ENCODE measurements around the gene AMELX. TPM values are rescaled to one million over a fixed set of nuclear protein-coding genes. Genes with fewer than 3 reads are reported as not detected.

AMELX gene
- total and polyA plus RNA-seq, 2 of the 8 experiments (the other 6 are each of a cell fraction or from before 2014, with no cell fraction given): not detected

DNA sequence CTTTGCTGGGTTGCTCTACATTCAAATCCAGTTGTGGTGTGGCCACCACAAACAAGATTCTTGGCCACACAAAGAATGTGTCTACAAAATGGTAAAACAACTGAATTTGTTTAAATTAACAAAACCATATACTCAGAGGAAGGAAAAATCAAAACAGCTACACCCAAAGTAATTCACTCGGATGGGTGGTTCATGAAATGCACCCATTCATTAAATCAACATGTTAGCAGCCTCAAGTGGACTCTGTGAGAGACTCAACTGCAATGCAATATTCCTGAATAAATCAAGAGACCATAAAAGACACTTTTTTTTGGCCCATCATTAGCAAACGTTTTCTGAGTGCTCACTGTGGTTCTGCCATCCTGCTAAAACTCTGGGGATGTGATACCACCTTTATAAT, 11.2 kb upstream of the AMELX start:
- Histone ChIP-seq H2BK15ac (ENCODE audit: low read length) (no peak overlapping the region), H3K4ac (replicated peaks; ENCODE audit: insufficient read length, low read depth, low read length) (no peak overlapping the region), H3K27ac (ENCODE audit: low read depth, low read length) (no peak overlapping the region), H2BK12ac (ENCODE audit: low read depth, low read length) (no peak overlapping the region), H3K36me3 (ENCODE audit: control insufficient read depth in 2 of 4, insufficient read depth in 4 of 4, low read length in 3 of 4) (no peaks in the 10 kb centered on the region), H4K20me1 (replicated peaks in 1 of 2; ENCODE audit: control insufficient read depth in 1 of 2, insufficient read depth in 2 of 2, low read length in 2 of 2) (no peaks in the 10 kb centered on the region), H2BK120ac (replicated peaks; ENCODE audit: low read depth, low read length) (no peak overlapping the region), H3K4me2 (ENCODE audit: insufficient read depth in 1 of 2, low read depth in 2 of 2, low read length in 2 of 2) (no peak overlapping the region), H3K18ac (ENCODE audit: extremely low read depth, low read length) (no peak overlapping the region), H3K14ac (ENCODE audit: insufficient read length) (no peak overlapping the region), H4K91ac (replicated peaks; ENCODE audit: insufficient read length, low read length) (no peak overlapping the region), H3K4me3 (ENCODE audit: extremely low read depth in 1 of 4, insufficient read depth in 2 of 4, low read depth in 3 of 4, low read length in 4 of 4) (no peak overlapping the region), H3K79me2 (ENCODE audit: control insufficient read depth in 1 of 2, insufficient read depth in 2 of 2, low read length in 2 of 2) (no peaks in the 10 kb centered on the region), H3K4me1 (replicated peaks in 1 of 4; ENCODE audit: control insufficient read depth in 3 of 4, insufficient read depth in 4 of 4, low read length in 3 of 4) (no peaks in the 10 kb centered on the region), H3K56ac (replicated peaks; ENCODE audit: insufficient read length, low read depth, low read length) (no peak overlapping the region), H3K9ac (replicated peaks in 1 of 4; ENCODE audit: extremely low read depth in 1 of 4, low read depth in 3 of 4, low read length in 3 of 4) (no peak overlapping the region), H3K23me2 (ENCODE audit: low read depth, low read length) (no peaks in the 10 kb centered on the region), H4K5ac (ENCODE audit: insufficient read length, low read depth, low read length) (no peak overlapping the region), H3K23ac (ENCODE audit: insufficient read length) (no peak overlapping the region), H2BK5ac (ENCODE audit: low read depth, low read length) (no peak overlapping the region), H2AFZ (ENCODE audit: low read length) (no peak overlapping the region), H4K8ac (ENCODE audit: extremely low read depth, insufficient read depth, low read length) (no peak overlapping the region), H3K9me3 (ENCODE audit: insufficient read depth in 2 of 2, low read depth in 1 of 2, low read length in 1 of 2) (no peaks in the 10 kb centered on the region), H3K27me3 (replicated peaks in 1 of 4; ENCODE audit: control insufficient read depth in 3 of 4, extremely low read depth in 1 of 4, insufficient read depth in 3 of 4, low read length in 3 of 4) (no peaks in the 10 kb centered on the region), H3K79me1 (ENCODE audit: low read depth, low read length) (no peaks in the 10 kb centered on the region), H2BK20ac (ENCODE audit: low read length) (no peak overlapping the region), H2AK5ac (ENCODE audit: low read depth, low read length) (no peak overlapping the region)
- CTCF ChIA-PET (ENCODE audit: partially characterized antibody): no interaction called here
- POLR2A ChIA-PET (ENCODE audit: partially characterized antibody): no interaction called here
- TF ChIP-seq HDAC2 (IDR thresholded peaks at IDR 0.05; ENCODE audit: borderline replicate concordance in 1 of 2, low read depth in 2 of 2, low read length in 2 of 2) (no peak), TAF1 (IDR thresholded peaks at IDR 0.05; ENCODE audit: low read depth, low read length) (no peak), CTBP2 (IDR thresholded peaks at IDR 0.05; ENCODE audit: borderline replicate concordance, insufficient read depth, insufficient read length, low read length) (no peak)
- WGBS, 2 experiments (ENCODE audit: extremely low coverage in 1 of 2, insufficient coverage in 1 of 2, insufficient read length in 1 of 2, insufficient replicate concordance in 2 of 2, low coverage in 1 of 2, low lambda C conversion rate in 2 of 2, missing lambda C conversion rate in 1 of 2): 67% methylated on average over 2 of the region's 2 CpGs; no CpG with 5 or more reads in 1 of the 2 experiments
- no peak for DNase-seq (ENCODE audit: low read depth in 1 of 2, low spot score in 2 of 2)
- no peak for FAIRE-seq
